ENCODE results near the gene COX4I2.

DNA sequence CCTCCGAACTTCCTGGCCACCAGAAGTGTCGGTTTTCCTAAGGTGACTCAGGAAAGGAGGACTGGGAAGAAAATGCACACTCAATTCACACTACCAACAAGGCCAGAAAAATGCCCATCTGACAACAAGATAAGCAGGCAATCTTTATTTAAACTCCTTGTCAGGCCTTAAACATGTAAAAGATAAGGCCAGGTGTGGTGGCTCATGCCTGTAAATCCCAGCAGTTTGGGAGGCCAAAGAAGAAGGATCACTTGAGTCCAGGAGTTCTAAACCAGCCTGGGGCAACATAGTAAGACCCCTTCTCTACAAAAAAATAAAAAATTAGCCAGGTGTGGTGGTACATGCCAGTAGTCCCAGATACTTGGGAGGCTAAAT, 40.2 kb upstream of the COX4I2 start:
- TF ChIP-seq, protein P1, sequence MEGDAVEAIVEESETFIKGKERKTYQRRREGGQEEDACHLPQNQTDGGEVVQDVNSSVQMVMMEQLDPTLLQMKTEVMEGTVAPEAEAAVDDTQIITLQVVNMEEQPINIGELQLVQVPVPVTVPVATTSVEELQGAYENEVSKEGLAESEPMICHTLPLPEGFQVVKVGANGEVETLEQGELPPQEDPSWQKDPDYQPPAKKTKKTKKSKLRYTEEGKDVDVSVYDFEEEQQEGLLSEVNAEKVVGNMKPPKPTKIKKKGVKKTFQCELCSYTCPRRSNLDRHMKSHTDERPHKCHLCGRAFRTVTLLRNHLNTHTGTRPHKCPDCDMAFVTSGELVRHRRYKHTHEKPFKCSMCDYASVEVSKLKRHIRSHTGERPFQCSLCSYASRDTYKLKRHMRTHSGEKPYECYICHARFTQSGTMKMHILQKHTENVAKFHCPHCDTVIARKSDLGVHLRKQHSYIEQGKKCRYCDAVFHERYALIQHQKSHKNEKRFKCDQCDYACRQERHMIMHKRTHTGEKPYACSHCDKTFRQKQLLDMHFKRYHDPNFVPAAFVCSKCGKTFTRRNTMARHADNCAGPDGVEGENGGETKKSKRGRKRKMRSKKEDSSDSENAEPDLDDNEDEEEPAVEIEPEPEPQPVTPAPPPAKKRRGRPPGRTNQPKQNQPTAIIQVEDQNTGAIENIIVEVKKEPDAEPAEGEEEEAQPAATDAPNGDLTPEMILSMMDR (IDR thresholded peaks at IDR 0.05) = no peak
- TF ChIP-seq POLR2A (IDR thresholded peaks at IDR 0.05) (no peak), POLR2AphosphoS5 (IDR thresholded peaks at IDR 0.05) (no peak)

Measured in breast epithelium (tissue), 3 donors.